Tibial nerve (tissue), 4 donors: ENCODE data around the gene CAMK1D. TPM values are rescaled to one million over a fixed set of nuclear protein-coding genes. Genes with fewer than 3 reads are reported as not detected.
A peak's percentile ranks its signal among the peaks of the same experiment; 100 is the strongest.

ENCODE experiments used
- DNase-seq, 2 donors: peaks; one replicate each; pipeline ENCODE4 v3.0.0-alpha.2; 2019; ENCODE audit warnings: low spot score in 2 of 2
- H3K27ac ChIP-seq, 4 donors: fragments of 200-600 bp; sonication (generic) in 3 of 4; one replicate each; pipeline ENCODE4 v1.5.1; 2017 to 2019; ENCODE audit warnings: mild to moderate bottlenecking in 1 of 4
- H3K27me3 ChIP-seq, 2 donors: fragments of 200-600 bp; sonication (generic) in 1 of 2; one replicate each; pipeline versions ENCODE4 v1.5.1 to v1.6.0; 2017 to 2019
- H3K36me3 ChIP-seq, 3 donors: fragments of 200-600 bp; sonication (generic); one replicate each; pipeline ENCODE4 v1.5.1; 2018 to 2019
- H3K4me1 ChIP-seq, 4 donors: fragments of 200-600 bp; sonication (generic) in 3 of 4; one replicate each; pipeline ENCODE4 v1.5.1; 2017 to 2019
- H3K4me3 ChIP-seq, 4 donors: fragments of 200-600 bp; sonication (generic) in 3 of 4; one replicate each; pipeline ENCODE4 v1.5.1; 2017 to 2019; ENCODE audit warnings: mild to moderate bottlenecking in 1 of 4, moderate library complexity in 1 of 4
- H3K9me3 ChIP-seq, 4 donors: fragments of 200-600 bp; sonication (generic) in 3 of 4; one replicate each; pipeline ENCODE4 v1.5.1; 2017 to 2019
- CTCF ChIP-seq, 5 experiments: fragments of 200-600 bp in 3 of 5; fragments of 450-650 bp in 2 of 5; sonication (generic) in 3 of 5; IDR thresholded peaks; one replicate each; pipeline ENCODE4 v1.5.1; 2016 to 2019; ENCODE audit warnings: antibody characterized with exemption in 5 of 5, mild to moderate bottlenecking in 3 of 5, moderate library complexity in 2 of 5
- EP300 ChIP-seq, 2 donors: sonication (generic); formaldehyde crosslinking; IDR thresholded peaks; one replicate each; pipeline ENCODE4 v1.6.1; 2017; ENCODE audit warnings: antibody characterized with exemption in 2 of 2, mild to moderate bottlenecking in 1 of 2
- POLR2A ChIP-seq, 2 donors: fragments of 450-650 bp; IDR thresholded peaks; one replicate each; pipeline ENCODE4 v1.6.1; 2017; ENCODE audit warnings: antibody characterized with exemption in 2 of 2, mild to moderate bottlenecking in 2 of 2, moderate library complexity in 2 of 2
- WGBS, 2 donors: methylation state at CpG; one replicate each; pipeline ENCODE4 v1.1.5; 2018; 5-methylcytosine and 5-hydroxymethylcytosine counted together
- total RNA-seq, 4 donors: library from RNA; depleted of rRNA; stranded (reverse); fragments of >200 nt; gene quantifications; one replicate each; pipeline ENCODE4 v1.1.0, GENCODE V29; 2016

Gene CAMK1D
- total RNA-seq, 4 donors from 2014 or later, result 6.9 to 20.5 (median 17.2) TPM

GRCh38 chr10:12774204-12774894 is 425.0 kb downstream of the CAMK1D start:
- TF ChIP-seq CTCF (IDR thresholded peaks at IDR 0.05), result no peak
- no peak for TF ChIP-seq EP300 (IDR thresholded peaks at IDR 0.05)
- no peak for TF ChIP-seq POLR2A (IDR thresholded peaks at IDR 0.05)
- Histone ChIP-seq H3K4me1 (no peaks in the 10 kb centered on the region), H3K36me3 (peaks cover 0 to 21% (median 0%) of the 10 kb centered on the region in 3 donors), H3K27me3 (no peaks in the 10 kb centered on the region), H3K9me3 (no peaks in the 10 kb centered on the region), H3K27ac (no peak overlapping the region), H3K4me3 (no peak overlapping the region)
- 66 to 74% methylated on average over 16 of the region's 16 CpGs for WGBS, 2 donors
- no peak for DNase-seq

GRCh38 chr10:12777840-12778585 is 428.7 kb downstream of the CAMK1D start:
- no peak overlapping the region for H3K27ac ChIP-seq
- TF ChIP-seq CTCF (IDR thresholded peaks at IDR 0.05), result no peak
- no peaks in the 10 kb centered on the region for H3K9me3 ChIP-seq
- no peak overlapping the region for H3K4me3 ChIP-seq
- no peaks in the 10 kb centered on the region for H3K36me3 ChIP-seq
- H3K4me1 ChIP-seq, result peaks cover 0 to 19% (median 0%) of the 10 kb centered on the region in 4 donors
- 70 to 78% methylated on average over 8 of the region's 8 CpGs for WGBS, 2 donors
- no peak for DNase-seq
- H3K27me3 ChIP-seq, result no peaks in the 10 kb centered on the region

GRCh38 chr10:12780634-12781601 is 431.6 kb downstream of the CAMK1D start:
- Histone ChIP-seq H3K27ac (peak overlapping the region in 1 of 4 donors; percentile 56), H3K4me1 (peaks cover 0 to 19% (median 0%) of the 10 kb centered on the region in 4 donors), H3K9me3 (no peaks in the 10 kb centered on the region), H3K27me3 (no peaks in the 10 kb centered on the region), H3K36me3 (no peaks in the 10 kb centered on the region), H3K4me3 (no peak overlapping the region)
- TF ChIP-seq CTCF (IDR thresholded peaks at IDR 0.05) (no peak), POLR2A (IDR thresholded peaks at IDR 0.05) (no peak), EP300 (IDR thresholded peaks at IDR 0.05) (peak in 1 of 2 donors; percentile 22)
- no peak for DNase-seq
- WGBS, 2 donors, result 63 to 70% methylated on average over 22 of the region's 22 CpGs

- Histone ChIP-seq H3K27me3 (no peaks in the 10 kb centered on the region), H3K27ac (no peak overlapping the region), H3K4me1 (peaks cover 0 to 19% (median 0%) of the 10 kb centered on the region in 4 donors), H3K36me3 (no peaks in the 10 kb centered on the region), H3K4me3 (no peak overlapping the region), H3K9me3 (no peaks in the 10 kb centered on the region)
- no peak for DNase-seq
- 69 to 83% methylated on average over 1 of the region's 1 CpG for WGBS, 2 donors
- TF ChIP-seq EP300 (IDR thresholded peaks at IDR 0.05) (no peak), POLR2A (IDR thresholded peaks at IDR 0.05) (no peak), CTCF (IDR thresholded peaks at IDR 0.05) (no peak)
Observed at GRCh38 chr10:12781976-12782375, 432.6 kb downstream of the CAMK1D start.
